ENCODE measurements around the gene ZNF605.
"Not testable (repeated sequence)": the region's sequence is repeated elsewhere in the genome, so short reads cannot be mapped to it uniquely, and the experiment has no call there.

ZNF605 gene

GRCh38 chr12:132956011-132956788 lies at the start of gene ZNF605:
Gene ZNF605 (minus strand): TSS chr12:132956306. CDS start chr12:132945635, 10,671 bp downstream.
- DNase-seq: peak; percentile 74 to 94

GRCh38 chr12:132998741-132999140 lies 42.6 kb upstream of the ZNF605 start:
- no peak for DNase-seq

GRCh38 chr12:132986885-132987225 lies 30.7 kb upstream of the ZNF605 start:
- peak in 1 of 2 experiments; percentile 6 for DNase-seq

GRCh38 chr12:132986001-132986884 lies 30.1 kb upstream of the ZNF605 start, which contains the start of gene ZNF26:
Gene ZNF26 (plus strand): TSS chr12:132986367. CDS start chr12:132986841, 474 bp downstream.
- peak; percentile 89 to 98 for DNase-seq

- peak in 1 of 2 experiments; percentile 45 for DNase-seq
Observed at GRCh38 chr12:132976870-132977269, 20.8 kb upstream of the ZNF605 start.

GRCh38 chr12:132972374-132972773 lies 16.3 kb upstream of the ZNF605 start:
- DNase-seq: no peak

GRCh38 chr12:132967736-132968135 lies 11.6 kb upstream of the ZNF605 start:
- DNase-seq: no peak

- no peak for DNase-seq
Observed at GRCh38 chr12:132966676-132967415, 10.7 kb upstream of the ZNF605 start.

GRCh38 chr12:132965796-132966195 lies 9.7 kb upstream of the ZNF605 start:
- DNase-seq: no peak

GRCh38 chr12:132963947-132964346 lies 7.8 kb upstream of the ZNF605 start:
- DNase-seq: not testable (repeated sequence)

GRCh38 chr12:132961790-132962189 lies 5.7 kb upstream of the ZNF605 start:
- DNase-seq: not testable (repeated sequence)

GRCh38 chr12:132955094-132956010 lies 754 bp downstream of the ZNF605 start:
- peak in 1 of 2 experiments; percentile 53 for DNase-seq

GRCh38 chr12:132954471-132955048 lies 1.5 kb downstream of the ZNF605 start:
- no peak for DNase-seq

GRCh38 chr12:132953771-132954170 lies 2.3 kb downstream of the ZNF605 start:
- no peak for DNase-seq

GRCh38 chr12:132953163-132953425 lies 3.0 kb downstream of the ZNF605 start:
- no peak for DNase-seq

GRCh38 chr12:132952371-132953162 lies 3.5 kb downstream of the ZNF605 start:
- no peak for DNase-seq

- DNase-seq: no peak
Observed at GRCh38 chr12:132951649-132952048, 4.5 kb downstream of the ZNF605 start.

- DNase-seq: no peak
Observed at GRCh38 chr12:132950844-132951535, 5.1 kb downstream of the ZNF605 start.

- no peak for DNase-seq
Observed at GRCh38 chr12:132949936-132950837, 5.9 kb downstream of the ZNF605 start.
